Astrocyte (in vitro differentiated cells and primary cell): ENCODE measurements around the gene ZNF837. TPM values are rescaled to one million over a fixed set of nuclear protein-coding genes. Genes with fewer than 3 reads are reported as not detected.

Source experiments
- DNase-seq: peaks from one replicate; pipeline ENCODE4 v3.0.0-alpha.2; 2010; ENCODE audit warnings: low read depth
- FAIRE-seq: peaks from 2 replicates; lab custom pipeline; 2011; peaks lifted over from hg19 to GRCh38; lab: Jason Lieb, UNC
- H2AFZ ChIP-seq: 2 replicates; pipeline ENCODE4 v1.6.0; 2012; ENCODE audit warnings: low read depth, low read length, inconsistent platforms
- H3K27ac ChIP-seq: 2 replicates; pipeline ENCODE4 v1.5.1; 2011; ENCODE audit warnings: low read depth, low read length, inconsistent platforms
- H3K27me3 ChIP-seq: 2 replicates; pipeline ENCODE4 v1.6.0; 2011; ENCODE audit warnings: low read length, inconsistent platforms; ENCODE audit not compliant: insufficient read depth
- H3K36me3 ChIP-seq: 2 replicates; pipeline ENCODE4 v1.5.1; 2011; ENCODE audit warnings: low read length, inconsistent platforms; ENCODE audit not compliant: insufficient read depth
- H3K4me1 ChIP-seq: 2 replicates; pipeline ENCODE4 v1.5.1; 2011; ENCODE audit warnings: low read length, inconsistent platforms; ENCODE audit not compliant: insufficient read depth
- H3K4me2 ChIP-seq: 2 replicates; pipeline ENCODE4 v1.6.0; 2012; ENCODE audit warnings: low read length, inconsistent platforms
- H3K4me3 ChIP-seq: 2 replicates; pipeline ENCODE4 v1.5.1; 2011; ENCODE audit warnings: low read depth, mild to moderate bottlenecking, low read length, inconsistent platforms; ENCODE audit not compliant: insufficient read depth
- H3K79me2 ChIP-seq: 2 replicates; pipeline ENCODE4 v1.6.0; 2012; ENCODE audit warnings: mild to moderate bottlenecking, low read length, inconsistent platforms; ENCODE audit not compliant: insufficient read depth
- H3K9ac ChIP-seq: 2 replicates; pipeline ENCODE4 v1.6.0; 2012; ENCODE audit warnings: mild to moderate bottlenecking, low read length, inconsistent platforms
- H3K9me3 ChIP-seq: 2 replicates; pipeline ENCODE4 v1.5.1; 2012; ENCODE audit warnings: low read depth, mild to moderate bottlenecking, low read length, inconsistent platforms; ENCODE audit not compliant: insufficient read depth
- H4K20me1 ChIP-seq: 2 replicates; pipeline ENCODE4 v1.6.0; 2012; ENCODE audit warnings: low read length, inconsistent platforms; ENCODE audit not compliant: insufficient read depth
- H3K27ac Mint-ChIP-seq: one replicate; pipeline ENCODE4 v1.8.0; 2021; ENCODE audit warnings: mild to moderate bottlenecking, mixed read lengths; ENCODE audit not compliant: unreplicated experiment
- H3K27me3 Mint-ChIP-seq: one replicate; pipeline ENCODE4 v1.8.0; 2021; ENCODE audit warnings: low read depth, mixed read lengths; ENCODE audit not compliant: unreplicated experiment
- H3K36me3 Mint-ChIP-seq: one replicate; pipeline ENCODE4 v1.8.0; 2021; ENCODE audit warnings: low read depth, mixed read lengths; ENCODE audit not compliant: unreplicated experiment
- H3K4me1 Mint-ChIP-seq: one replicate; pipeline ENCODE4 v1.8.0; 2021; ENCODE audit warnings: low read depth, mixed read lengths; ENCODE audit not compliant: unreplicated experiment
- H3K4me3 Mint-ChIP-seq: one replicate; pipeline ENCODE4 v1.8.0; 2021; ENCODE audit warnings: mild to moderate bottlenecking, moderate library complexity, mixed read lengths; ENCODE audit not compliant: unreplicated experiment
- H3K9me3 Mint-ChIP-seq: one replicate; pipeline ENCODE4 v1.8.0; 2021; ENCODE audit warnings: mild to moderate bottlenecking, mixed read lengths; ENCODE audit not compliant: unreplicated experiment
- EZH2 ChIP-seq: IDR thresholded peaks from 2 replicates; pipeline ENCODE4 v1.6.1; 2012; ENCODE audit warnings: mild to moderate bottlenecking, low read length, inconsistent platforms; ENCODE audit not compliant: insufficient read depth
- total RNA-seq: library from RNA; stranded (reverse); gene quantifications from 2 replicates; pipeline ENCODE4 v1.2.1, GENCODE V29; 2021
- TF ChIP-seq, protein P1 (sequence below): IDR thresholded peaks from 2 replicates; pipeline ENCODE4 v1.5.1; 2011; ENCODE audit warnings: low read depth, mild to moderate bottlenecking, inconsistent platforms, low read length, moderate library complexity; ENCODE audit not compliant: insufficient read depth

Gene ZNF837
- total RNA-seq, 1 donor from 2014 or later, result 2.4 TPM

- FAIRE-seq (no peak), DNase-seq (no peak)
- Mint-ChIP-seq H3K4me1 (no peaks in the 10 kb centered on the region), H3K9me3 (peaks cover 2% of the 10 kb centered on the region), H3K36me3 (peaks cover 3% of the 10 kb centered on the region), H3K27me3 (no peaks in the 10 kb centered on the region), H3K27ac (no peak overlapping the region), H3K4me3 (no peak overlapping the region)
- H4K20me1 ChIP-seq, result no peaks in the 10 kb centered on the region
- H3K79me2 ChIP-seq, result peaks cover 2% of the 10 kb centered on the region
- no peak for TF ChIP-seq EZH2
- H3K27ac ChIP-seq, result no peak overlapping the region
- no peaks in the 10 kb centered on the region for H3K9me3 ChIP-seq
- no peak overlapping the region for H2AFZ ChIP-seq
- no peak overlapping the region for H3K4me3 ChIP-seq
- H3K4me2 ChIP-seq, result no peak overlapping the region
- no peaks in the 10 kb centered on the region for H3K36me3 ChIP-seq
- H3K9ac ChIP-seq, result no peak overlapping the region
- H3K27me3 ChIP-seq, result no peaks in the 10 kb centered on the region
- no peaks in the 10 kb centered on the region for H3K4me1 ChIP-seq
Observed at GRCh38 chr19:58374200-58374599, 6.6 kb downstream of the ZNF837 start.

DNA sequence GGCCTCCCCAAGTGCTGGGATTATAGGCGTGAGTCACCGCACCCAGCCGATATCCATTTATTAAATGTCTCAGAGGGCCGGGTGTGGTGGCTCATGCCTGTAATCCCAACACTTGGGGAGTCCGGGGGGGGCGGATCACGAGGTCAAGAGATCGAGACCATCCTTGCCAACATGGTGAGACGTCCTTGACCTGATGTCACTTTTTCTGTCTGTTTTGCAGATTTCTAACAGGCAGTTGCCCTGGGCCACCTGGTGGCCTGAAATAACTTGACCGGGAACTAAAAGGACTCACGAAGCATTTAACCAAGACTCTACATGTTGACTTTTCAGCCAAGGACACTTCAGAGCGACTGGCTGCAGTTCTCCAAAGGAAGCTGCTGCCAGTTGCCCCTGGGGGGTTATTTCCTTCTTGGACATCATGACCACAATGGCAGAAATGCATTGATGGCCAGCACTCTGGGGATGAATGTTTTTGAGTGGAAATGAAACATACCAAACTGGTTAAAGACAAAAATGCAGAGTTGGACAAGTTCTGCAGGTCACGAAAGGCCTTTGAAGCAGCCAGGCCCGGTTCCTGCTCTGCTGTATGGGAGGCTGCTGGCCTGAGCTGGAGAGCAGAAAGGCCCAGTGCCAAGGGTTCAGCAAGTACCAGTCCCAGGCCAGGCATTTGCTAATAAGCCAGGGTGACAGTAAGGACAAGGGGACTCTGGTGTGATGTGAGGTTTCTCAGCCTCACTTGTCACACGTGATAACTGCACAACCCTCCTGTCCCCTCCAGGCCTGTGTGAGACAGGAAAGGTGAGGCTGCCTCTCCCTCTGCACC, 8.3 kb downstream of the ZNF837 start:
- no peaks in the 10 kb centered on the region for H3K4me1 ChIP-seq
- Mint-ChIP-seq H3K27ac (no peak overlapping the region), H3K36me3 (peaks cover 3% of the 10 kb centered on the region), H3K4me3 (no peak overlapping the region), H3K4me1 (no peaks in the 10 kb centered on the region), H3K9me3 (peaks cover 2% of the 10 kb centered on the region), H3K27me3 (no peaks in the 10 kb centered on the region)
- H3K27me3 ChIP-seq, result no peaks in the 10 kb centered on the region
- no peak for DNase-seq
- no peaks in the 10 kb centered on the region for H3K79me2 ChIP-seq
- H3K9me3 ChIP-seq, result no peaks in the 10 kb centered on the region
- no peak overlapping the region for H3K4me3 ChIP-seq
- no peaks in the 10 kb centered on the region for H3K36me3 ChIP-seq
- no peak for FAIRE-seq
- no peaks in the 10 kb centered on the region for H4K20me1 ChIP-seq
- H3K4me2 ChIP-seq, result no peak overlapping the region
- no peak overlapping the region for H3K9ac ChIP-seq
- no peak overlapping the region for H2AFZ ChIP-seq
- no peak for TF ChIP-seq EZH2
- TF ChIP-seq, protein P1, sequence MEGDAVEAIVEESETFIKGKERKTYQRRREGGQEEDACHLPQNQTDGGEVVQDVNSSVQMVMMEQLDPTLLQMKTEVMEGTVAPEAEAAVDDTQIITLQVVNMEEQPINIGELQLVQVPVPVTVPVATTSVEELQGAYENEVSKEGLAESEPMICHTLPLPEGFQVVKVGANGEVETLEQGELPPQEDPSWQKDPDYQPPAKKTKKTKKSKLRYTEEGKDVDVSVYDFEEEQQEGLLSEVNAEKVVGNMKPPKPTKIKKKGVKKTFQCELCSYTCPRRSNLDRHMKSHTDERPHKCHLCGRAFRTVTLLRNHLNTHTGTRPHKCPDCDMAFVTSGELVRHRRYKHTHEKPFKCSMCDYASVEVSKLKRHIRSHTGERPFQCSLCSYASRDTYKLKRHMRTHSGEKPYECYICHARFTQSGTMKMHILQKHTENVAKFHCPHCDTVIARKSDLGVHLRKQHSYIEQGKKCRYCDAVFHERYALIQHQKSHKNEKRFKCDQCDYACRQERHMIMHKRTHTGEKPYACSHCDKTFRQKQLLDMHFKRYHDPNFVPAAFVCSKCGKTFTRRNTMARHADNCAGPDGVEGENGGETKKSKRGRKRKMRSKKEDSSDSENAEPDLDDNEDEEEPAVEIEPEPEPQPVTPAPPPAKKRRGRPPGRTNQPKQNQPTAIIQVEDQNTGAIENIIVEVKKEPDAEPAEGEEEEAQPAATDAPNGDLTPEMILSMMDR, result no peak
- H3K27ac ChIP-seq, result no peak overlapping the region

DNA sequence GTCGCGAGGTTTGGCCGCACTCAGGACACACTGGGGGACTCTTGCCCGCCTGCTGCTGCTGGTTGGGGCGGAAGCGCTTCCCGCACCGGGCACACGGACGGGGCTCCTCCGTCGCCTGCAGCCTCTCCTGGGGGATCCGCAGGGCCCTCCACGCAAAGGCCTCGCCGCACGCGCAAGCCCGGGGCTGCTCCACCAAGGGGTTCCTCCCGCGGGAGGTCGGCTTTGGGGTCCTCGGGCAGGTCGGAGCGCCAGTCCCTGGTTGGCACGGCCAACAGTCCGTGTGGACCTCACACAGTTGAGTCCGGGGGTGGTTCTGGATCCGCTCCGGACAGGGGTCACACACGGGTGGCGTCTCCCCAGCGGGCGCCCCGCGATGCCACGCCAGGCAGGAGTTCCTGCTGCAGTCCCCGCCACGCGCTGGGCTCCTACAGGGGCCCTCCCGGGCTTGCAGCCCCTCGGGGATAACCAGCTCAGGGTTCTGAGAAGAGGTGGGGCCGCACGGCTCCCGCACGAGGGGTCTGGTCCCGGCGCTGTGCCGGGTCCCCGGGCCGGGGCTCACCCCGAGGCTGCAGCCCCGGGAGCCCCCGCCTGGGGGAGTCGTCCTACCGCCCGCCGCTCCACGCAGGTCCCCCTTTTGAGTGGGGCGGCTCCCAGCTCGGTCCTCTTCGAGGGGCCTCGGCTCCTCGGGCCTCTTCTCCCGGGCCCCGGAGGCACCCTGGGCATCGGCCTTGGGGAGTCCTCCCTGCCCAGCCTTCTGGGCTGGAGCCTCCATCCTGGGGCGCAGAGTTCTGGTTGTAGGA, 12.1 kb downstream of the ZNF837 start:
- no peaks in the 10 kb centered on the region for H3K36me3 ChIP-seq
- Mint-ChIP-seq H3K27ac (no peak overlapping the region), H3K27me3 (no peaks in the 10 kb centered on the region), H3K4me1 (peaks cover 1% of the 10 kb centered on the region), H3K36me3 (peaks cover 6% of the 10 kb centered on the region), H3K4me3 (no peak overlapping the region), H3K9me3 (peaks cover 2% of the 10 kb centered on the region)
- no peaks in the 10 kb centered on the region for H3K27me3 ChIP-seq
- TF ChIP-seq EZH2, result no peak
- TF ChIP-seq, protein P1, result no peak
- no peaks in the 10 kb centered on the region for H3K4me1 ChIP-seq
- H3K27ac ChIP-seq, result no peak overlapping the region
- no peak overlapping the region for H3K4me3 ChIP-seq
- H3K9me3 ChIP-seq, result peaks cover 3% of the 10 kb centered on the region
- no peaks in the 10 kb centered on the region for H3K79me2 ChIP-seq
- no peak overlapping the region for H3K9ac ChIP-seq
- FAIRE-seq (no peak), DNase-seq (no peak)
- H2AFZ ChIP-seq, result no peak overlapping the region
- no peaks in the 10 kb centered on the region for H4K20me1 ChIP-seq
- H3K4me2 ChIP-seq, result no peak overlapping the region
